Retina (tissue), 1 donor: ENCODE results near the gene C20orf204.

Source experiments
- DNase-seq: peaks from one replicate; pipeline ENCODE4 v3.0.0-alpha.2; 2016

C20orf204 gene

DNA sequence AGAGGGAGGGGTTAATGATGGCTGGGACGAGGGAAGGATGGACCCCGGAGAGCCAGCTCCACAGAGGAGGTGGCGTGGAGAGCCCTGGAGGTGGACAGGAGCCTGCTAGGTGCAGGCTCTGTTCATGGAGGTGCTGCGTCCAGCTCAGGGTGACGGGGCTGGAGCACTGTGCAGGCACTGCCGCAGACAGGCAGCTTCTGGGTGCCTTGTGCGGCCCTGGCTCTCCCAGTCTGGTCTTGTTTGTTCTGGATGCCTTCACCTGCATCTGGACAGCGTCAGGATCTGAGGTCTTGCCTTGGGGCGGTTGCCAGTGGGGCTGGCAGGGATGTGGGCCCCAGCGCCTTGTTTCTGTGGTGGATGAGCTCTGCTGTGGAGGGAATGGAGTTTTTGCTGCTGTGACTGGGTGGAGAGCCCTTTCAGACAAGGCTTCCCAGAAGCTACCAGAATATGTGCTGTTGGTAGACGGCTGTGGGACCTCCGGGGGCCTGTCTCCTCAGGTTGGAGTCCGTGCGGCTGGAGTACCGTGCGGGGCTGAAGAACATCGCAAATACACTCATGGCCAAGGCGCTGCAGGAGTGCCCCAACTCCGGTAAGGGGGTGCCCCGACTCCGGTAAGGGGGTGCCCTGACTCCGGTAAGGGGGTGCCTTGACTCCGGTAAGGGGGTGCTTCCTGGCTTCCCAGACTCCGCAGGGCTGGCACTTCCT lies 7.8 kb upstream of the C20orf204 start:
- no peak for DNase-seq

DNA sequence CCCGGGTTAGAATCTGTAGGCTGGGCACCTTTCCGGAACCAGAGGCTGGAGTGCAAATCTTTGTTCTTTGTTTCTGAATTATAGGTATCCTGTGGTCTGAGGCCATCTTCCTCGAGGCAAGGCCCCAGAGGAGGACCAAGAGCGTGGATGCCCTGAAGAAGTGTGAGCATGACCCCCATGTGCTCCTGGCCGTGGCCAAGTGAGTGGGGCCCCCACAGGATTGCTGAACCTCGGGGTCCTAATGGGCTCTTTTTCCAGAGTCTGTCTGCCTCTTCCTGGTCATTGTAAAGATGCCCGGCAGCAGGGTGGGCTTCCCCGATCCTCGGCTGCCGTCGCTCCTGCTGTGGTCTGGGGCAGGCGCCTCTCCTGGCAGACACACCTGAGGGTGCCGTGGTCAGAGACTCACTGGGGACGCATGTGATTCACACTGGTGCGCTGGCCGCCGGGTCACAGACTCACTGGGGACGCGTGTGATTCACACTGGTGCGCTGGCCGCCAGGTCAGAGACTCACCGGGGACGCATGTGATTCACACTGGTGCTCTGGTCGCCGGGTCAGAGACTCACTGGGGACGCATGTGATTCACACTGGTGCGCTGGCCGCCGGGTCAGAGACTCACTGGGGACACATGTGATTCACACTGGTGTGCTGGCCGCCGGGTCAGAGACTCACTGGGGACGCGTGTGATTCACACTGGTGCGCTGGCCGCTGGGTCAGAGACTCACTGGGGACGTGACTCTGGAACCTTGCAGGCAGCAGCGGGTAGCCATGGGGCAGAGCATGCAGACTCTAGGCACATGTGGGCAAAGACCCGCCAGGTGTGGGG lies 6.5 kb upstream of the C20orf204 start:
- DNase-seq: no peak

DNA sequence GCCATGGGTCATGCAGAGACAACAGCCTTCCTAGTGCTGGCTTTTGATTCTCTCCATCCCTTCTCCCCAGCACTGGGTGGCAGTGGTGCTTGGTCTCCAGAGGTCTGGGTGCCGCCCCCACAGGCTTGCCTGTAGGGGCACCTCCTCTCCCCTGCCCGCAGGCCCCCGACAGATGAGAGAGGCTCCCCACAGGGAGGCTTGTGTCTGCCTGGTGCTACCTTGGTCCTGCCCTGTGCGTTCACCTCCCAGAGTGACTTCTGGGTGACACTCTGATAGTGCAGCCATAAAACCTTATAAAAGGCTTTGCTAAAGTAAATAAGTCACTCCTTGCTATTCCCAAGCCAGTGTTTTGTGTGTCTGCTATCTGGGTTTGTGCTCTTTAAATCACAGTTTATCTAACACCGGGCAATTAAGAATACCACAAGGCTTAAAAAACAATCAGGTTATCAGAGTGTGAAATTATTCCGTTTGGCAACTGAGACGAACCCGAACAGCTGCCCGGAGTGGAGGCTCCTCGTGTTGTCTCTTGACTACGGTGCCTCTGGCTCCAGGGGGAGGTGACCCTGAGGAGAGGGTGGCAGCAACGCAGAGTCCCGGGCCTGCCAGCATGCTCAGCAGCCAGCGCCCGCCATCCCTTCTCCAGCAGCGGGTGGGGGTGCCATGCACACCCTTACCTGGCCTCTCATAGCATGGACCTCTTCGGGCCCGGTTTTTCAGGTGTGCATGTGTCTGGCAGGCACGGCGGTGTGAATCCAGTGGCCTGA lies 5.4 kb upstream of the C20orf204 start:
- no peak for DNase-seq

DNA sequence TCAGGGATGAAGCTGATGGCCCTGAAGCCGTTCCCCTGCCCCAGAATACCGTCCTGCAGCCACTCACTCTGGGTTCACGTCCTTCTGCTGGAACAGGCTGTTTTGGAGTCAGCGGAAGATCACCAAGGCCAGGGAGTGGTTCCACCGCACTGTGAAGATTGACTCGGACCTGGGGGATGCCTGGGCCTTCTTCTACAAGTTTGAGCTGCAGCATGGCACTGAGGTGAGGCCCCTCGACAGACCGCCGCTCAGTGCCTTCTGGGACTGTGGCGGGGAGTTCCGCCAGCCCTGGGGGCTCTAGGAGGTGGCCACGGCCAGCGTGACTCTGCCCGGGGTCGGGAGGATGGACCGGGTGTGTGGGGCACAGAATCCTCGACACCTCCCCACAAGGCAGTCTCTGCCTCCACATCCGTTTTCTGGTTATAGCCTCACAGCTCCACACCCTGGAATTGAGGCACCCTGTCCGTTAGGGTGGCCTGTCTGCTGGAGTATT lies 4.1 kb upstream of the C20orf204 start:
- DNase-seq: no peak

DNA sequence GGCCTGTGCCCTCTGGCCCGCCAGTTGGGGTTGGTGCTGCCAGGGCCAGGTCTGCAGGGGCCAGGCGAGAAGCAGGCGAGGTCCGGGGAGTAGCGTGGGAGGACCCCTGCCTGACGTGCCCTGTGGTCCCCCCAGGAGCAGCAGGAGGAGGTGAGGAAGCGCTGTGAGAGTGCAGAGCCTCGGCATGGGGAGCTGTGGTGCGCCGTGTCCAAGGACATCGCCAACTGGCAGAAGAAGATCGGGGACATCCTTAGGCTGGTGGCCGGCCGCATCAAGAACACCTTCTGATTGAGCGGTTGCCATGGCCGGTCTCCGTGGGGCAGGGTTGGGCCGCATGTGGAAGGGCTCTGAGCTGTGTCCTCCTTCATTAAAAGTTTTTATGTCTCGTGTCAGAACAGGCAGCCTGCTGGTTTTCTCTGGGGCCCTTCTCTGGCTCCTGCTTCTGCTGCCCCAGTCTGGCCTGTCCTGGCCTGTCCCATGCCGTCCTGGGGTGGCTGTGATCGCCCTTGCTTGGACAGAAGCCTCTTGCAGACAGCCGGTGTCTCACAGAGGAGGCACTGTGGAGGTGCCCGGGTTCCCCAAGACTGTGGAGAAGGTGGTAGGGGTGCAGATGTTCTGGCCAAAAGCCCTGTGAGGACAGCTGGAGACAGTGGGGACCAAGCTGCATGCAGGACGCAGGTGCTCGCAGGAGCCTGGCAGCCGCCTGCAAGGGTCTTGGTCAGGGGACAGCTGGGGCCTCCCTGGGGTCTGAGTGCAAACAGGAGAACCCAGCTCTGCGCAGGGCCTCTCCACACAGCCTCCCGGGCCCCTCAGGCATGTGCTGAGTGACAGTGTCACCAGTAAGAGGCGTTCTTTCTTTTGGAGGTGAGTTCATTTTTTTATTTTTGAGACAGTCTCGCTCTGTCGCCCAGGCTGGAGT lies 3.0 kb upstream of the C20orf204 start:
- no peak for DNase-seq

DNA sequence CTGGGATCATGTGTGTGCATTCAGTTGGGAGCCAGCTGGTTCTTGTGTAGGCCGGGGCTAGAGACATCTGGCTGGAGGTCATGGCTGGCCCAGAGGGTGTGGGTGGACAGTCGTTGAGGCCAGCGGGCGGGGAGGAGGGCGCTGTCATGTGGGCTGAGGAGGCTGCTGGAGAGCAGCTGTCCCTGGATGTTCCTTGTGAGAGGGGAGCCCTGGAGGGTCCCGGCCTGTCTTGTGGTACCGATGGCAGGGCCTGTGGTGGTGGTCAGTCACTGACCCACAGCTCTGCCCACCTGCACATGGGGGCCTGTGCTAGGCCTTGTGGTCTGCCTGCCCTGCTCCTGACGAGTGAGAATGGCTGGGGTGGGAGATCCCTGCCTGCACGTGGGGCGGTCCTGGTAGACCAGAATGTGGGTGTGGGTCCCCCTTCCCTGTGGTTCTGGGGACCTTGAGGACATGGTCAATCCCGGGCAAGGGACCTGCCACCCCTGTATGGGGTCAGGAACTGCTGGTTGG lies 1.9 kb upstream of the C20orf204 start:
- DNase-seq: no peak

DNA sequence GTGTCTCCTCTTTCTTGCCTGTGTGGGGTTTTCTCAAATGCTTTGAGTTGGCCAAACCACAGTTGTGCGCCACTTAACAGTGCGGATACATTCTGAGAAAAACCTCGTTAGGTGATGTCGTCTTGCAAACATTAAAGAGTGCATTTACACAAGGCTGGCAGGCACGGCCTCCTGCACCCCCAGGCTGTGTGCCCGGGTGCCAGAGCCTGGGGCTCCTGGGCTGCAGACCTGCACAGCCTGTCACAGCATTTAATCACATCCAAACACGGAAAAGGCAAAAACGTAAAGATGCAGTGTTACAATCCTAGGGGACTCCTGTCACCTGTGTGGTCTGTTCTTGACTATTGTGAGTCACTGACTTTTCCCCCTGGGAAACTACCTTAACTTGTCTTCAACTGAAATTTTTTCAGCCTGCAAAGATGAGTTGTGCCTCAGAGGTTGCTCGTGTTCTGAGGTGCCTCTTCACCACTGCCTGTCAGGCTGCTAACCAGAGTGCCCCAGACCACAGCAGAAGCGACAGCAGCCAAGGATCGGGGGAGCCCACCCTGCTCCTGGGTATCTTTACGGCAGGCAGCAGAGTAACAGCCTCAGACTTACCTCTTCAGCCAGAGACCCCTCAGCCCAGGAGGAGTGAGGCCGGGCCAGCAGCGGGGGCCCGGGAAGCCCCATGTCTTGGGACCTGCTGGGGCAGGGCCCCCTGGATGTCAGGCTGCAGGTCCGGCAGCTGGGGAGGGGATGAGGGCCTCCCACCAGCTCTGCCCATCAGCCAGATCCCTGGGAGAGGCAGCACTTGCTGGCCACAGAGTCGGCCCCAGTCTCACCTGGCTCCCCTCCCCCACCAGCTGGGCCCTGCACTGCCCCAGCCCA lies 683 bp upstream of the C20orf204 start:
- DNase-seq: no peak

GRCh38 chr20:64036346-64037198 lies 590 bp downstream of the C20orf204 start:
- no peak for DNase-seq

- no peak for DNase-seq
Observed at GRCh38 chr20:64037199-64037497, 1.2 kb downstream of the C20orf204 start.

DNA sequence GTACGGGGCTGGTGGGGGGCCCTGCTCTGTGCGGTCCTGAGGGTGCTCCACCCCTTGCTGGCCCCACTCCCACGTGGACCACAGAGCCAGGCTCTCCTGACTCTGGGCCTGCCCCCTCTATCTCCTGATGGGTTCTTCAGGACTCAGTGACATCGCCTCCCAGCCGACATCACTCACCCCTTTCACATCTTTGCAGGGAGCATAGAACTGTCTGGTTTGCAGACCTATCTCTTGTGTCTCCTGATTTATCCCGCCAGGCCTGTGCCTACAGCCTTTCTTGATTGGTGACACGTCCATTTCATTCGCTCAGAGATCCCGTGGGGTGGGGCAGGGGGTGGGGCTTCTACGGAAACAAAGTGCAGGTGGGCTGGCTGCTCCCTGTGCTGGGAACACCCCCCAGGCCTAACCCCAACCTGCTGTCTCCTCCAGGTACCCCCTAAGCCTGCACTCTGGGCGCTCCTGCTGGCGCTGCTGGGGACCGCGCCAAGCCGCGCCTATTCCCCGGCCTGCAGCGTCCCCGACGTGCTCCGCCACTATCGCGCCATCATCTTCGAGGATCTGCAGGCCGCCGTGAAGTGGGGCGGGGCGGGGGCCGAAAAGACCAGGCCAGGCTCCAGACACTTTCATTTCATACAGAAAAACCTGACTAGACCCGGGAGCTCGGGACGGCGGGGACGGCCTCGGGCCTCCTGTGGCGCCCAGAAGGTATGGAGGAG lies 1.7 kb downstream of the C20orf204 start:
- no peak for DNase-seq

DNA sequence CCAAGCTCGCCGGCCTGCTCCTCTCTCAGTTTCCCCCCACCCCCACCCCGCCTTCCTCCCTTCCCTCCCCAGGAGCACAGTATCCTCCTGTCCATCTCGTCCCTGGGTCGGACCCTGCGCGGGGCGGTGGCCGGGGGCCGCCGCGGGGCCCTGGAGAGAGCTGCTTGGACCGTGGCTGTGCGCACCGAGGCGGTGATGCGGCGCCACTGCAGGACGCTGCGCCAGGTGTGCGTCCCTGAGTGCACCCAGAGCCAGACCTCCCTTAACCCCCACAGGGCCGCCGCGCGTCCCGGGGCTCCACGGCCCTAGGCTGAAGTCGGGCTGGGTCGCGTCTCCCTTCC lies 2.2 kb downstream of the C20orf204 start:
- DNase-seq: no peak

DNA sequence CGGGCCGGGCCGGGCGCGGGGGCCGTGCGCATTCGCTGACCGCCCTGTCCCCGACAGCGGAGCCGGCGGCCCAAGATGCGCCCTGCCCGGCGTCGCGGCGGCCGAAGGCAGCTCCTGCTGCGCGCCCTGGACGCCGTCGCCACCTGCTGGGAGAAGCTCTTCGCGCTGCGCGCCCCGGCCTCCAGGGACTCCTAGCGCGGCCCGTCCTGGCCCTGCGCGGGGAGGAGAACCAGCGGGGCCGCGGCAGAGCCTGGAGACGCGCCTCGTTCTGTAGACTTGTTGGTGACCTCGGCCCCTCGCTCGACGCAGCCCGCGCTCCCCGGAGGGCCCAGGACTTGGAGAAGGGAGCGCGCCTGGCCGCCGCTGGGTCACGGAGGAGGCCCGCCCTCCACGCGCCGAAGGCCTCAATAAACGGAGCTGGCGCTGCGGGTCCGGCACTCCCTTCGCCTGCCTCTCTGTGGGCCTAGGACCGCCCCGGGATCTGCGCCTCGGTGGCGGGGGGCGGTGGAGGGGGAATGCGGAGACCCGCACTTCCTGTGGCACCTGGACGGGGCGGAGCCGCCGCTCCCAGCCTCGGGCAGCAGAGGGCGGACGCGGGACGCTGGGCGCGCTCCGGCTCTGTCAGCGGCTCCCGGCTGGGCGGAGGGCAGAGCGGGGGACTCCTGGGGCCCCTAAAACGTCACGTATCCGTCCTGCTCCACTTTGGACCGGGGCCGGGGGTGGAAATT lies 2.7 kb downstream of the C20orf204 start:
- peak; percentile 78 for DNase-seq

DNA sequence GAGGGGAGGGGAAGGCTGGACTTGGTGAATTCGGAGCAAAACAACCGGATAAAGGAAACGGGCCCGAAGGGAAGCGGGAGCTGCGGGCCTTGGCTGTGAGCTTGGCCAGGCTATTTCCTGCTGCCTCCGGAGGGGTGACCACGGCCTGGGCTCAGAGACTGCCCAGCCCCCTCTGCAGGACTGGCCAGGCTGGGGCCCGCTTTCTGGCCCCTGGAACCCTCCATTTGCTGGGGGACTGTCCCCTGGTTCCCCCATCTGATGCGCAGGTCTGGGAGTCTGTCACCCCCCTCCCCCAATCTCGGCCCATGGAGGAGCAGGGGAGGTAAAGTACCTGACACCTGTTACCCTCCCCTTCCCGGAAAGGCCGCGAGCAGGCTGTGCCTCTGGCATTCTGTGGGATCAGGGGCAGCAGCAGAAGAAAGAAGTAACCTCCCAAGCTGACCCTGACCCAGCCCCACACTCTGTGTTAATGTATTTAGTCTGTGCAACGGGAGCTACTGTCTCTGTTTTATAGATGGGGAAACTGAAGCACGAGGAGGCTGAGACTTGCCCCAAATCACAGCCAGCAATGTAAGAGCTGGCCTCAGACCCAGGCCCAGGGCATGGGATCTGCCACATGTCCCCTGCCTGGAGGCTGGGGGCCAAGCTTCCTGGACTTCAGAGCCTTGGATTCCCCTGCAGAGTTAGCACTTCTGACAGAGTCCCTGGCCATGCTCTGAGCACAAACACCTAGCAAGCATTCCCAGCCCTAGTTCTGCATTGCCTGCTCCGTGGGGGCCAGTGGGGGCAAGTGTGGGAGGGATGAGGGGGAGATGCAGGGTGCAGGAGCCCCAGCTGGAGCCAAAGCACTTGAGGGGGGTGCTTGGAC lies 3.5 kb downstream of the C20orf204 start:
- no peak for DNase-seq

GRCh38 chr20:64040231-64041039 lies 4.5 kb downstream of the C20orf204 start:
- DNase-seq: no peak

DNA sequence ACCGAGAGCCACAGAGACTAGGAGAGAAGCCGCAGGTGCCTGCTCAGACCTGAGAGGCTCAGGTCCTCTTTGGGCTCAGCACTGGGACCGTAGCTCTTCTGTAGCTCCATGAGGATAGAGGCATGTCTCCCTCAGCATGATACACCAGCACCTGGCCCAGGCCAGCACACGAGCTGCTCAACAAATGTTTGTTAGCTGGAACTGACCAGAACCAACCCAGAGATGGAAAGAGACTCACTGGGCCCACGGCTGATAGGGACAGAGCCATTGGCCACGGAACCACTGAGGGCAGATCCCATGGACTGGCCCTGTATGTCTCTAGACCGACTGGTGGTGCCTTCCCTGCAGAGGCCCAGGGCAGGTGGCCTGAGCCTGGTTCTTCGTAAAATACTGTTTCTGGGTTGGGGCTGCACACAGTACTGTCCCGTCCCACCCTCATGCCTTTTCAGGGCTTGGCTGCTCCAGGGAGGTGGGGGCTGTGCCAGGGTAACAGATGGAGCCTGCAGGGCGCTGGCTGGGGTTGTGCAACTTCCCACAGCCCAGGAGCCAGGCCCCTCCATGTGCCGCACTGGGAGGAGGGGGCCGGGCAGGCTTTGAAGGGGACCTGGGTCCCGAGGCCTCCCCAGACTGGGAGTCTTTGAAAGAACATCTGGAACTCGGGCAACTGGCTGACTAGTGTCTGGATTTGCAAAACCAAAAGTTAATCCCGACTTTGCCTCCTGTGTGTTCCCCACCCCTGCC lies 5.2 kb downstream of the C20orf204 start:
- no peak for DNase-seq

DNA sequence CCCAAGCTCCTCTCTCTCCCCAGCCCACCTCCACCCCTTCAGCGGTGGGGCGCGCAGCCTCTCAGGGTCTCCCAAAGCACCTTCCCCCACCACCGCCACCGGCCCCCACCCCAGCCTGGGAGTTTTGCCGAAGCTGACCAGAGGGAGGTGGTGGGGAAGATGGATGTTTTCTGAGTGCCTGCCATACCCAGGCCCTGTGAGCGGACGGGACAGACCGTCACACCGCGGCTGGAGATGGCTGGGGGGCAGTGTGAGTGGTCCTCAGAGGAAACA lies 5.7 kb downstream of the C20orf204 start:
- no peak for DNase-seq
